GM15510 (cell line): ENCODE results near the gene SH3GL2.

Experiments used
- POLR2A ChIP-seq: IDR thresholded peaks from 3 replicates; pipeline ENCODE4 v1.6.1; 2011; ENCODE audit warnings: borderline replicate concordance; ENCODE audit not compliant: insufficient read length; ENCODE audit errors: extremely low read depth

SH3GL2 gene

DNA sequence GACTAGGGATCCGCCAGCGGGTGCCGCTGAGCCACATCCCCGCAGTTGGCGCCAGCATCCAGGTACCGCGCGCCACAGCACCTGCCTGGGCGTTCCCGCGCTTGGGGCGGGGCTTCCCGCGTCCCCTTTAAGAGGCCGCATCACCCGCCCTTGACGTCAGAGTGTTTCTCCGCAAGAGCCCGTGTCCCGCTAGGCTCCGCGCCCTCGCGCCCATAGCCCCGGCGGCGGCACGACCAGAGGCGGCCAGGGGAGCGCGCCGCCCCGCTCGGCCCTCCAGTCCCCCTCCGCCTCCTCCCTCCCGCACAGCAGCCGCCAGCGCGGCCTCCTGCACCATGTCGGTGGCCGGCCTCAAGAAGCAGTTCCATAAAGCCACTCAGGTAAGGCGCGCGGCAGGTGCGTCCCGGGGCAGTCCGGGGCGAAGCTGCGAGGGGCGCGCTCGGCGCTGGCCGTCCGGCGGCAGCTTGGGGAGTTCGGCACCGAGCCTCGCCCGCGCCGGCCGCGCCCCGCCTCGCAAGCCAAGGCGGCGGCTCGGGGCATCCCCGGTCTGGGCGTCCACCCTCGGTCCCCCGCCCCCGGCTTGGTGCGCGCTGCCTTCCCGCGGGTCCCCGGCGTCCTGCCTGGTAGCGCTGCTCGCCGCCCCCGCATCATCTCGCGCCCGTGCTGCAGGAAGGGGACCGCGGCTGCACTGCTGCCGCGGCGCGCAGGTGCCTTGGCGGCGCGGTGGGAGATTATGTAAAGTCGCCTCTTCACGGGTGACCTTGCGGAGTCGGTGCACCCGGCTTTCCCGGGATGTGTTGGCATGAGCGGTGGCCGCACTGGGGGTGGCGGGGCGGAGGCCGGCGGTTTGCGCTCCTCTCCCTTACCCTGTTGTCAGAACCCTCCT lies at the start of gene SH3GL2:
Gene SH3GL2 (plus strand): TSS at position 156 of the 883 bp plus-strand sequence.
- TF ChIP-seq POLR2A, result no peak

DNA sequence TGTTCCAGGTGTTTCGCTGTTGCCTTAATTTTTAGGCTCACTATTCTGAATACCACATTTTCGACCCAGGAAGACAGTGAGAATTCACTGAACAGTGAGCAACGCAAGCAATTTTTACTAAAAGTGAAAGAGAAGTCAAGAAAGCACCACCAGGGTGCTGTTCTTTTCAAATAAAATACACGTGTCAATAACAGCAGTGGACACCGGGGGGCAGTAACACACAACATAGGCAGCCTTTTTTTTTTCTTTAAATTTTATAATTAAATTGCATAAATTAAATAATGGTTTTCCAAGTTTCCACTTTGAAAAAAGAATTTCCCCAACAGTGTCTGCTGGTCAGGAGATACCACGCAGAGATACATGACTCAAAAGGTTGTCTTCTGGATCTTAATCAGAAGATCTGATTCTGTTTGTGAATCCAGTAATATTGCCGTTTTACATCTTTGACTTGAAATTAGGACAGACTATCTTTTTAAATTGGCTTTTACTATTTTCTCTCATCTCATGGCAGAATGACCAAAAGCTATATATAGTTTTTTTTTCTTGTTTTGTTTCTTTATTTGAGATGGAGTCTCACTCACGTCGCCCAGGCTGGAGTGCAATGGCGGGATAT lies 47.1 kb upstream of the SH3GL2 start:
- TF ChIP-seq POLR2A, result no peak

DNA sequence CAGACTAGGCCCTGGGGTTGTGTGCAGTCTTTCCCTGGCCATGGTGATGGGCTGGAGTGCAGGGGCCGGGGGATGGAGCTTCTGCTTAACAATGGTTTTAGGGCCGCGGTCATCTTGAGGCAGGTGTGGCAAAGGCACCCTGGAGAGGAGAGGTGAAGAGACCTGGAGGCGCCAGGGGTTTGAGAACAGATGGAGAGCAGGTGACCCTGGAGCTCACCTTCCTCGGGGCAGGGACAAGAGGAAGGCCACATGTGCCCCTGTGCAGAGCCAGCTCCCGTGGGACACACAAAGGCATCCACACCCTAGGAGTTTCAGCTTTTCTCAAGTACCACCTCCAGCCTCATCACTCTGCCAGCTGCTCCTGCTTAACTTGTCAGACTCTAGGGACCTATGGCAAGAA lies 46.4 kb upstream of the SH3GL2 start:
- TF ChIP-seq POLR2A, result no peak

DNA sequence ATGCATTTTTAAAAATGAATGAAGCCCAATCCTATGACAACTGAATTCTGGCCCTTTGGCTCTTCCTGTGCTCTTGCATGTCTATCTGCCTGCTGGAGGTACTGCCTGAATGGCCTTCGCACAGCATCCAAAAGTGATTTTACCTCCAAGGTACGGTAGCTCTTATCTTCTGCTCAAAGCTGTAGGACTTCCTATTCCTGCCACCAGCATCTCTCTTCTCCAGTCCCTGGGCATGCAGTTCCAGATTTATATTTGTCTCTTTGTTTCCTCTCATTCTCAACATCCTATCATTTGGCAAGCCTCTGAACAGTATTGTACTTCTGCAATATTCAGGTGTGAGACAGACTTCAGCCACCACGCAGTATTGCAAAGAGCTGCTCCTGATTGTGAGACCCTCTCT lies 43.7 kb upstream of the SH3GL2 start:
- no peak for TF ChIP-seq POLR2A

DNA sequence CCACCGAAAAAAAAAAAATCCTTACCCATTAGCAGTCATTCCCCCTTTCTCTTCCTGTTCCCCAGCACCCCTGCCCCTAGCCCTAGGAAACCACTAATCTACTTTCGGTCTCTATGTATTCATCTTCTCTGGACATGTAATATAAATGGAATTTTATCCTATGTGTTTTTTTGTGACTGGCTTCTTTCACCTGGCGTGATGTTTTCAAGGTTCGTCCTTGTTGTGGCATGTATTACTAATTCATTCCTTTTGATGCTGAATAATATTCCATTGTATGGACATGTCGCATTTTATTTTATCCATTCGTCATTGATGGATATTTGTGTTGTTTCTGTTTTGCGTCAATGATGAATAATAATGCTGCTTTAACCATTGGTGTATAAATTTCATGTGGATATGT lies 42.8 kb upstream of the SH3GL2 start:
- TF ChIP-seq POLR2A, result no peak

DNA sequence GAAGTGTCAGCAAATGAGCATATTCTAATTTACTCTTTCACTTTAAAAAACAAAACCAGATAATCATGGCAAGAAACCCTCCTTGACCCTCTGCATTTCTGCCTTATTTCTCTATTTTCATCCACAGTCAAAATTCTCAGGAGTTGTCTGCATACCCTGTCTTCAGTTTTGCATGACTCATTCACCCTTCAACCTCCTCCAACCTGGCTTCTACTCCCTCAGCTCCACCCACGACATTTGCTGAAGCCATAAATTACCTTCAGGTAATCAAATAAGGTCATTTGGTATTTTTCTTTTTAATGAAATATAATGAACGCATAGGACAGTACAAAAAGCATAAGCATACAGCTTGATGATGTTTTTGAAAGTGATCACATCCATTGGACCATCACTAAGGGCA lies 27.8 kb upstream of the SH3GL2 start:
- no peak for TF ChIP-seq POLR2A

DNA sequence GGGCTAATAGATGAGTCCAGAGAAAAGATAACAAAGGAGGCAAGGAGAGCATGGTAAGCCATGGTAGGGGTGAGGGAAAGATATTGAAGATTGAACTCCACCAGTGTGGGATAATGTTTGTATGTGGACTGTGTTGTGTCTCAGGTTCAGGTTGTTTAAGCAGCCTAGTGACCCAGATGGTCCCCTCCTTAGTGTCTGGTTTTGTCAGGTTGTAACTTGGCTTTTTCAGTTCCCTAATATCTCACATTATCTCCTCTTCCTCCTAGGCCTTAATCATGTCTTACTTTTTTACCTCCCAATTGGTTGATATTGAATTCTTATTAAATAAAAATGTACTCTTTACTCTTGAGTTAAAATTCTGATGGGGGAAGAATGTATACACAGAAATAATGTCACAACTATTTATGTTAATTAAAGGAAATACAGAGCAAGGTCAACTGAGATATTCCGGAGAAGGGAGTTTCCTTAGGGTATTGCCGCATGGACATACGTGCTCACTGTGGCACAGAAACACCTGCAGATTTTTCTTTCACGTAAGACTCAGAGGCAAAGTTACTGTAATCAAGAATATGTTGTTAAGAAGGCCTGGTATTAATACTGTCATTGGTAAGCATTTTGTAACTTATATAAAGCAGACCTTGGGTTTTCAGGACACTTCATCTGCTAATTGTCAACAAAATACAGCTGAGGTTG lies 23.4 kb upstream of the SH3GL2 start:
- TF ChIP-seq POLR2A, result no peak

DNA sequence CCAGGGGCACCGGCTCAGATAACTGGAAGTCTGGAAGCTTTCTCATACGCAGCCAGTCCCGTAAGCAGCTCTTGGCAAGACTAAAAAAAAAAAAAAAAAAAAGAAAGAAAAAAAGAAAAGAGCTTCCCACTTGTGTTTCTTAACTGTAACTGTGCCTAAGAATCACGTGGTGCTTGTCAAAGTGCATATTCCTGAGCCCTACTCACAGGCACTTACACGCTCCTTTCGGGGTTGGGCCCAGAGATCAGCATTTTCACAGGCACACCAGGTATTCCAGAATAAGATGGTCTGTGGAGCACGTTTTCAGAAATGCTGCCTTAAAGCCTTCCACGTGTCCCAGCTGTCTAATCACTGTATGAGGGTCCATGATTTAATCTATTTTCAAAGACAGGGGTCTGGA lies 22.6 kb upstream of the SH3GL2 start:
- TF ChIP-seq POLR2A, result no peak

DNA sequence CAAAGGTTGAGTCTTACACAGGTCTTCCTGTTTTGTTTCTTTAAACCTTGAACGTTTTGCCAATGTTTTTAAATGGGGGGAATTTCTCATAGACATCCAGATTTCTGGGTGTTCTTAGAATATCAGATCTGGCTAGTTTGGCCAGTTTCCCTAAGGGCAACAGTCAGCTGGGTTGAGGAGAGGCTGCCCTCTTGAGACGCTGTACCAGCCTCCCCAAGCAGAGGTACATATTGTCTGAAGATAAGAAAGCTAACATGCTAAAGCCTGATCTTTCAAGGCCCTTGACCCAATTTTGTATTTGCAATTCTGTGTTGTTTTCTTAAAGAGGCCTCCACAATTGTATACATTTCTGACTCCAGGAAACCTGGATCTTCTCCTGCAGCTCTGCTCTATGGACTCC lies 21.9 kb upstream of the SH3GL2 start:
- no peak for TF ChIP-seq POLR2A

DNA sequence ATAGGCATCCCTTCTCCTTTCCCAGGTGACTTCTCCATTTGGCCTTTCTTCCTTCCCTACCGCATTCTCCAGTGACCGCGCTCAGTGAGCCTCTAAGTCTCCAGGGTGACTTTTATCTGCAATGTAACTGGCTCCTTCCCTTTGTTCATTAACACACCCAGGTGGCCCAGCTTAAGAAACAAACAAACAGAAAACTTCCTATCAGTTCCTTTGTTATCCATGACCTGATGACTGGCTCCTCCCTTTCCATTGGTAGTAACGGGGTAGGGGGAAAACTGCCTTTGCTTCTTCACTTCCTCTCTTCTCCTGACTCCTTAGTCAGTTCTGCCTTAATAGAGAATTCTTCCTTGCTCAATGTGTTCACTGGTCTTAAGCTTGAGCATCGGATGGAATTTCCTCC lies 7.0 kb upstream of the SH3GL2 start:
- TF ChIP-seq POLR2A, result no peak

DNA sequence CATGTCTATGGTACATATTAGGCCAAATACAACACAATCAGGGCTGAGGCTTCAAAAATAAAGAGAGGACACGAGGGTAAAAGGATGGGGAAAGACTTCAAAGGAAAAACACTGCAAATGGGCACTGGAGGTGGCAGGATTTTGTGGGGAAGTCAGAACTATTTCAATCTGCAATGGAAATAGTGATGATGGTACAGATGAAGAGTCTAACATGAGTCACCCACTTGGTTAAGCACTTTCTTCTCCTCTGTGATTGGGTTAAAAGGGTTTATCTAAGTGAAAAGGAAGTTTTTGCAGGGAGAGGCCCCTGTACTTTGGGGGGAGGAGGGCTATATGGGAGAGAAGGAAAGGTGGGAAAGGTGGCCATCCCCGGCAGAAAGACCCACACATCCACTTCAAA lies 4.5 kb upstream of the SH3GL2 start:
- TF ChIP-seq POLR2A, result no peak

DNA sequence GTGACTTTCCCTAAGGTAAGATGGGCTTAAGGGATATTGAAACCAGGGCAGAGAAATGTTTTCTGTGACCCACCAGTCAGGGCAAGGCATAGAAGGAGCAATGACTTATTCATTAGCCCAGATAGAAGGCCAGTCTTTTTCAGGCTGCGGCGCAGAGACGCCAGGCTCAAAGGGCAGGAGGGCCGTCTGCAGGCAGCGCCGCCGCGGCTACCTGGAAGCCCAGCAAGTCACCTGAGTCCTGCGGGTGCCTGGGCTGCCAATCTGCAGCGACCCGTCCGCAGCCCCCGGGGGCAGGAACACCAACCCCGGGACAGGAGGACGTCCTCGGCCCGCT lies 322 bp upstream of the SH3GL2 start:
- no peak for TF ChIP-seq POLR2A

DNA sequence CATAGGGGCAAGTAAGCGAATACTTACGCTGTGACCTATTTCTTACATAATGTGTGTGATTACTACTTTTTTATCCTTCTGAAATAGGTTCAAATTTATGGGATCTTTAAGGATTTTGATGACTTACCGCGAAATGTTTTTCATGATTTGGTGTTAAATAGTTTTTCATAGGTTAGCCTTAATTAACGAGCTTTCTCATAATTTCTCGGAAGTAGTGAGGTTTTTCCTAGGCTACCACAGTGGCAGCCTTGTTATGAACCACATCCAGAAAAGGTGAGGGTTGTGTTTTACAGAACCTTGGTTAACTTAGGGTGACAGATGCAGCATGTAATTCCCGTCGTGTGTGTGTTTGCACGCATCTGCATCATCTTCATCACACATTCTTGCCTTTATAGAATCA lies 1.3 kb downstream of the SH3GL2 start:
- no peak for TF ChIP-seq POLR2A

DNA sequence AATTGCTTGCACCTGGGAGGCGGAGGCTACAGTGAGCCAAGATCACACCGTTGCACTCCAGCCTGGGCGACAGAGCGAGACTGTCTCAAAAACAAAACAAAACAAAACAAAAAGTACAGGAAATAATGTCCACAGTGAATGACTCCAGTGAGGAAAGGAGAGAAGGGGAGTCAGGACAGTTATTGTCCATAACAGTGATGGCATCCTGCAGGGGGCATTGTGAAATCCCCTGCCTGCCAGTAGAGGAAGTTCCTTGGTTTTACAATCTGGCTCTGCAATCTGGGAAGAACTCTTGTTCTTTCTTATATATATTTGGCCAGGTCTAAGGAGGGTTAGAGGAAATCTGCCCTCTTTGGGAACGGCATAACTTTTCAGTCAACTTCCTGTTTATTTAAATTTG lies 8.2 kb downstream of the SH3GL2 start:
- TF ChIP-seq POLR2A, result no peak

DNA sequence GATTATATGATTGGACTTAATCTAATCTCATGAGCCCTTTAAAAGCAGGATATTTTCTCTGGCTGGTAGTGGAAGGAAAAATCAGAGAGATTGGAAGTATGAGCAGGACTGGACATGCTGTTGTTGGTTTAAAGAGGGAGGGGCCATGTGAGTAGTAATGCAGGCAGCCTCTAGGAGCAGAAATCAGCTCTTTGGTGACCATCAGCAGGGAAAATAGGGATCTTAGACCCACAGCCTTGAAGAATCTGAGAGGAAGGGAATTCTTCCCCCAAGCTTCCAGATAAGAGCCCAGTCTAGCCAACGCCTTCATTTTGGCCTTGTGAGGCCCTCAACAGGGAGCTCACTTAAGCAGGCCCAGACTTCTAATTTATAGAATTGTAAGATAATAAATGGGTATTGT lies 9.5 kb downstream of the SH3GL2 start:
- TF ChIP-seq POLR2A, result no peak

DNA sequence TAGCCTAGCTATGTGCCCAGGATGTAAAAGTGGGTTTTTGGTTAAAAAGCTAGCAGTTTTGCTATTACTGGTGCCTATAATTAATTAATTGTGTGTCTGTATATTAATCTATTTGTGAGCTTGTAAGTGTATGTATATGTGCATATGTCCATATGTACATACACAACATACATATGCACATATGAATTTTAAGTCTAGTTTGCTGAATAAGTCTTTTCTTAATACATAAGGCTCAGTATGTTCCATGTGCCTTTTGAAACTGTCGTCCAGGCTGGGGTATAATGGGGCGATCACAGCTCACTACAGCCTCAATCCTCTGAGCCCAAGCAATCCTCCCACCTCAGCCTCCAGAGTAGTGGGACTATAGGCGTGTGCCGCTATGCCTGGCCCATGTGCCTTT lies 10.1 kb downstream of the SH3GL2 start:
- TF ChIP-seq POLR2A, result no peak
